Stimulated activated CD4-positive, alpha-beta T cell treated with anti-CD3 and anti-CD28 coated beads, Interleukin-1b, Interleukin-23, amount 100 ng/mL, for 48 hours (primary cell): Measurements from ENCODE around the gene KLF2.

ENCODE experiments used
- DNase-seq: peaks from one replicate; pipeline ENCODE4 v3.0.0-alpha.2; 2020

The KLF2 gene

GRCh38 chr19:16309643-16310042 is 15.0 kb upstream of the KLF2 start:
- no peak for DNase-seq

DNA sequence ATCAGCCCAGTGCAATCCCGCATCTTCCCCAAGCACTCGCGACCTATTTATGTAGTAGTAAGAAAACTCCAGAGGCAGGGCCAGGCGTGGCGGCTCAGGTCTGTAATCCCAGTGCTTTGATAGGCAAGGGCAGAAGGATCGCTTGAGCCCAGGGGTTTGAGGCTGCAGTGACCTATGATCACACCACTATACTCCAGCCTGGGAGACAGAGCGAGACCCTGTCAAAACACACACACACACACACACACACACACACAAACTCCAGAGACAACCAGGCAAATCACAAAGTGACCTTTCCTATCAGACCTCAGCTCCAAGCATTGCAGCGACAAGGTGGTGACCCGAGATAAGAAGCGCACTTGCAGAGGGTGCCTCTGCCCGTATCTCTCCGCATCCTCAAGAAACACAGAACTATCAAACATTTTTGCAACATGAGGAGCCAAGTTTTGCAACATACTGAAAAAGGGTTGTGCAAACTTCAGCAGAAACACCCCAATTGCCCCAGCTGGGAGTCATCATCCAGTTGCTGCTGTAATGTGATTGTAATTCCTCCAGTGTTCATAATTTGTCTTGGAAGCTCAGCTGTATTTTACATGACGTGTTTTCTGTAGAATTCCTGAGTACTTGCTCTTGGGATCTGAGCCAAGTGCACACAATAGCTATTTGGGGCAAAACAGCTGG is 8.7 kb upstream of the KLF2 start:
- no peak for DNase-seq

DNA sequence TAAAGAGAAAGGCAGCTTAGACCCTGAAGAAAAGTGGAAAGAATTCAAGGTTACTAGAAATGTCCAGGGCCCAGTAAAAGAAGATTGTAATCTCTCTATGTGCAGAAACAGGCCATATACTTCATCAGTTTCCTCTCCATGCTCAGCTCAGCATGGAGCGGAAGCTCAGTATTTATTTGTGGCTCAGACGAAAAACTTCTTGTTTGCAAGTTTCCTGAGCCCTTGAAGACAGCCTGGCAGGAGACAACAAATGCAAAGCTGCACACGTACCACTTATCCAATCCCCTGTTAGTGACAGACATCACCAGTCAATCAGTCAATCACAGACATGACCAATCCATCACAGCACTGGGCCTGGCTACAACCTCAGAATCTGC is 8.1 kb upstream of the KLF2 start:
- DNase-seq: no peak

GRCh38 chr19:16319481-16319880 is 5.1 kb upstream of the KLF2 start:
- DNase-seq: no peak

GRCh38 chr19:16320987-16321386 is 3.6 kb upstream of the KLF2 start:
- no peak for DNase-seq

GRCh38 chr19:16325161-16325527 is 518 bp downstream of the KLF2 start:
- DNase-seq: no peak

DNA sequence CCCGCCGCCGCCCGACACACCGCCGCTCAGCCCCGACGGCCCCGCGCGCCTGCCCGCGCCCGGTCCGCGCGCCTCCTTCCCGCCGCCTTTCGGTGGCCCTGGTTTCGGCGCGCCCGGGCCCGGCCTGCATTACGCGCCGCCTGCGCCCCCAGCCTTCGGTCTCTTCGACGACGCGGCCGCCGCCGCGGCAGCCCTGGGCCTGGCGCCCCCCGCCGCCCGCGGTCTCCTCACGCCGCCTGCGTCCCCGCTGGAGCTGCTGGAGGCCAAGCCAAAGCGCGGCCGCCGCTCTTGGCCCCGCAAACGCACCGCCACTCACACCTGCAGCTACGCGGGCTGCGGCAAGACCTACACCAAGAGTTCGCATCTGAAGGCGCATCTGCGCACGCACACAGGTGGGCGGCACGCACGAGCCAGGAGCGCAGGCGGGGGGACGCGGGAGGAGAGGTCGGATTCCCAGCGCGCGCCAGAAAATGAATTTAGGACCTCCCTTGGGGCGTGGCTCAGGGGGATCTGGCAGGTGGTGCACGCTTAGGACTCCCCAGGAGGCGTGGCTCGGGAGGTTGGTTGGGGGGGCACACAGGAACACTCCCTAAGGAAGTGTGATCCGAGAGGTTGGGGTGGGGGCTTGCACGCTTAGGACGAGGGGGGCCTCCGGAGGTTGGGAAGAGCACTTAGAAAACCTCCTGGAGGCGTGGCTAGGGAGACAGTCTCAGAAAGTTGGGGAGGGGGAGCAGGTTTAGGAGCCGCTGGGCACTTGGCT is 1.2 kb downstream of the KLF2 start:
- peak; percentile 32 for DNase-seq

- no peak for DNase-seq
Measured at GRCh38 chr19:16326401-16327168, 2.0 kb downstream of the KLF2 start.

GRCh38 chr19:16327169-16327475 is 2.5 kb downstream of the KLF2 start:
- no peak for DNase-seq

DNA sequence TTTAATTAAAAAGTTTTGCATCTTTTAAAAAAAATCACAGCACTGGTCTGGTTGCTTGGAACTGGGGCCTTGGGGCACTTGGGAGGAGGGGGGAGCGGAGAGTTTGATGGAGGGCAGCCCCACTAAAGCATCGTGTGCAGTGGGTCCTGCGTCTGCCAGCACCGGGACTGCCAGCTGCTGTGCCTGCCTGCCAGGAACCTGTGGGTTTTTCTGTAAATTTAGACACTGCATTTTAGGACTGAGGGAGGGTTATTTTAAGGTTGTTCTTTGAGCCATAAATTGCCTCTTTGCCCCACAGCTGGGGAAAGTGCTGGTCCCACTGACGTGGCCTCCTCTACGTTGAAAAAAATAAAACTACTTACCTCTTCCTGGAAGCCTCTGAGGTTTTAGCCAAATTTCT is 2.9 kb downstream of the KLF2 start:
- no peak for DNase-seq

GRCh38 chr19:16327911-16328823 is 3.5 kb downstream of the KLF2 start:
- DNase-seq: peak; percentile 54

GRCh38 chr19:16328824-16329482 is 4.3 kb downstream of the KLF2 start:
- peak; percentile 25 for DNase-seq

DNA sequence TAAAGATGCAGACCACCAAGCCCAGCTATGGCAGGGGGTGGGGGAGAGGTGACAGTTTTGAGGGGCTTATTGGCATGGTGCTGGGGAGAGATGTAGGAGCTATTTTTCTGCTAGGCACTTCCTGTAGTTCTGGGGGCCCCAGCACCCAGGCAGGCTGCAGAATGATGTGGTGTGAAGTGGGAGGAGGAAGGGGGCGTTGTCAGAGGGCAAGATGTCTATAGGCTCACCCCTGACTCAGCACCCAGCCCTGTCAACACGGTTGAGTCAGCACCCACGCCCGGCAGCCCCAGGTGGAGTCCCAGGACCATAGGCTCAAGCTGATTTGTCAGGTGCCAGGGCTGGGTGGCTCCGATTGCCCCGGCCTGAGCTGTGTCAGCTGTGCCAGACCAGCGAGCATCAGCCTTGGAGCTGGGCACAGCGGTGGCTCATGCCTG is 5.8 kb downstream of the KLF2 start:
- DNase-seq: peak; percentile 97

GRCh38 chr19:16330806-16331690 is 6.4 kb downstream of the KLF2 start:
- peak; percentile 45 for DNase-seq

GRCh38 chr19:16333001-16333586 is 8.5 kb downstream of the KLF2 start:
- no peak for DNase-seq

- no peak for DNase-seq
Measured at GRCh38 chr19:16334411-16334810, 9.8 kb downstream of the KLF2 start.

DNA sequence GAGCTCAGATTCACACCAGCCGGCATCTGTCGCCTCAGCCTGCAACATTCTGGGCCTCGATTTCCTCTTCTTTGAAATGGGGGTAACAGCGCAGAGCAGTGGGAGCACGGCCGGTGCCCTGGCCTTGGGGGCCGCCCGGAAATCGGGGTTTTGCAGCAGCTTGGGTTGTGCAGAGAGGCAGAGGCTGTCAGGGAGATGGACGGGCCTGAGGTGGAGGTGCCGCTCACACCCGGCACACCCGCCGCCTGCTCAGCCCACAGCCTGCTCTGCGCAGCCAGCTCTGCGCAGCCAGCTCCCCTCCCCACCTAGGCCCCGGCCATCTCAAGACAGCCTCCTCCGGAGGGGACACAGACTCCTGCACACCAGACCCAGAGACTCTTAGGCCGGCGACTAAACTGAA is 10.6 kb downstream of the KLF2 start:
- no peak for DNase-seq

DNA sequence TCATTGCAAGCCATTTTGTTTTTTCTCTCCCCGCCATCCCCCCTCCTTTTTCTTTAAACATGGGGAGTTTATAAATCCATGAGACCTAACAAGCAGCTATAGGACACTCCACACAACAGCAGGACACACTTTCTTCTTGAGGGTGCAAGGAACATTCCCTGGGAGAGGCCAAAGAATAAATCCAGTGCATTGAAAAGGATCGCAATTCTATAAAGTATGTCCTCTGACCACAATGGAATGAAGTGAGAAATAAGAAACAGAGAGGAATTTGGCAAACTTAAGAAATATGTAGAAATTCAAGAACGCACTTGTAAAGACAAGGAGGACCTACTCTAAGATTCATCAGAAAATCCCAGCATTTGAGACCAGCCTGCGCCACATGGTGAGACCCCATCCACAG is 11.9 kb downstream of the KLF2 start:
- DNase-seq: no peak

DNA sequence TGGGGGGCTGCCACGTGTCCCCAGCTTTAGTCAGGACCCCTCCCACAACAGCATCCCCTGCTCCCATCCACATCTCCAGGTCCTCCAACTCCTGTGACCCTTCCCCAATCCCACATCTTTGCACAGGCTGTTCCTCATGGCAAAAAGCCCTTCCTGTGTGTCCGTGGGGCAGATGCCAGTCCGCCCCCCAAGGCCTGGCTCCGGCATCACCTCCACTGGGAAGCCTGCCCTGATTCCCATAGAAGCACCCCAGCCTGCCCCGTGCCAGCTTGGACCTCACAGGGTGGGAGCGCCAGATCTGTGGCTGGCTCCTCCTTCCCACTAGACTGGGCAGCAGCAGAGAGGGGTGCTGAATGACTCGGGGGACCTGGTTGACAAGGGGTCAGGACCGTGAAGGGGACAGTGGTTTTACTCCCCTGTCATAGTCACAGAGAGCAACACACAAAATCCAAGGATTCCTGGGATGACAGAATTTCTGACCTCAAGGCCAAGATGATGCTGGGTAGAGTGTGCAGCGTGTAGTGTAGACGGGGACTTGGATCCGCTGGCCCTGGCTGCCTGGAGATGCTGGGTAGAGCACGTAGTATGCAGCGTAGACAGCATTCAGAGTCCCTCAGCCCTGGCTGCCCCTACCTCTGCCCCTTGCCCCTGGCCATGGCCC is 13.3 kb downstream of the KLF2 start:
- no peak for DNase-seq
